Endothelial cell of umbilical vein (primary cell): ENCODE data around the gene AMDHD2.

ENCODE experiments used
- POLR2A ChIP-seq: IDR thresholded peaks from 2 replicates; pipeline ENCODE4 v1.6.1; 2012; ENCODE audit warnings: low read depth, mild to moderate bottlenecking, control low read depth, low read length
- TF ChIP-seq, protein P1 (sequence below), 2 donors: IDR thresholded peaks; 1 replicate in 1 of 2; 2 replicates in 1 of 2; pipeline ENCODE4 v1.5.1; 2011; ENCODE audit warnings: low read length in 2 of 2, mild to moderate bottlenecking in 2 of 2, moderate library complexity in 2 of 2, control low read depth in 1 of 2, inconsistent platforms in 1 of 2, low read depth in 1 of 2; ENCODE audit not compliant: insufficient read depth in 1 of 2; ENCODE audit errors: extremely low read depth in 1 of 2
- TF ChIP-seq, protein P2 (sequence below): IDR thresholded peaks from 2 replicates; pipeline ENCODE4 v1.6.1; 2011; ENCODE audit not compliant: insufficient read depth, insufficient read length

DNA sequence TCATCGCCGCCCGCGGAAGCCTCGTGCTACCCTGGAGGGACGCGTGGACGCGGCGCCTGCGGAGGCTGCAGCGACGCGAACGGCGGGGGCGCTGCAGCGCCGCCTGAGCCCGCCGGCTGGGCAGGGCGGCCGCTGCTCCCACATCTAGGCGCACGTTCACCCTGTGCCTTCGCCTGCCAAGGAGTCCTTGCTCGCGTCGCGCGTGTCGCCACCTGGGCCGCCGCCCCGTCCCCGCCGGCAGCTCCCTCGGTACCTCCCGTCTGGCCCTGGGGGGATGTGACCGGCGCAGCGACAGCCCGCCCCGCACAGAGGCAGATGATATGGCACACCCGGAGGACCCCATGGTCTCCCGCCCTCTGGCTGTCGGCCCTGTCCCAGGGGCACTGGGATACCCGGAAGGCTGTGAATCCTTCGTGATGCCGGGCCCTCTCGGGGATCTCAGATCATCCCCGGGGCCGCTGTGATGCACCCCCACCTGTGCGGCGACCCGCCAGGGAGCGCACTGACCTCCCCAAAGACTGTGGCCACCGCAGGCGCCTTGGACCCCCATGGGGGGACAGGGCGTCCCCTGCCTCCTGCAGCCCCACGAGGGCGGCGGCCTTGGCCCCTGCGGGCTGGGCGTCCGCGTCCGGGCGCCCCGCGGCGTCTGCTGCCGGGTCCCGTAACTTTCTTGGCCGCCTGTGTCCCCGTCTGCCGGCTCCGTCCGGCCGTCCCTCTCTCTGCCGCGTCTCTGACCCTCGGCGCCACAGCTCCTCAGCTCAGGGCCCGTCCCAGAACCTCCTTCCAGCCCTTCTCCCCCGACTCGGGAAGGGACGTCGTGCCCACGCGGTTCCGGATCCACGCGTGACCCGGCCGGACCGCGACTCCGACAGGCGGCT, 45.9 kb upstream of the AMDHD2 start:
- TF ChIP-seq, protein P1, sequence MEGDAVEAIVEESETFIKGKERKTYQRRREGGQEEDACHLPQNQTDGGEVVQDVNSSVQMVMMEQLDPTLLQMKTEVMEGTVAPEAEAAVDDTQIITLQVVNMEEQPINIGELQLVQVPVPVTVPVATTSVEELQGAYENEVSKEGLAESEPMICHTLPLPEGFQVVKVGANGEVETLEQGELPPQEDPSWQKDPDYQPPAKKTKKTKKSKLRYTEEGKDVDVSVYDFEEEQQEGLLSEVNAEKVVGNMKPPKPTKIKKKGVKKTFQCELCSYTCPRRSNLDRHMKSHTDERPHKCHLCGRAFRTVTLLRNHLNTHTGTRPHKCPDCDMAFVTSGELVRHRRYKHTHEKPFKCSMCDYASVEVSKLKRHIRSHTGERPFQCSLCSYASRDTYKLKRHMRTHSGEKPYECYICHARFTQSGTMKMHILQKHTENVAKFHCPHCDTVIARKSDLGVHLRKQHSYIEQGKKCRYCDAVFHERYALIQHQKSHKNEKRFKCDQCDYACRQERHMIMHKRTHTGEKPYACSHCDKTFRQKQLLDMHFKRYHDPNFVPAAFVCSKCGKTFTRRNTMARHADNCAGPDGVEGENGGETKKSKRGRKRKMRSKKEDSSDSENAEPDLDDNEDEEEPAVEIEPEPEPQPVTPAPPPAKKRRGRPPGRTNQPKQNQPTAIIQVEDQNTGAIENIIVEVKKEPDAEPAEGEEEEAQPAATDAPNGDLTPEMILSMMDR (IDR thresholded peaks at IDR 0.05; ENCODE audit: extremely low read depth in 1 of 2, insufficient read depth in 1 of 2, low read depth in 1 of 2, low read length in 2 of 2) = peak; percentile 38 to 45
- TF ChIP-seq POLR2A = no peak
- TF ChIP-seq, protein P2, sequence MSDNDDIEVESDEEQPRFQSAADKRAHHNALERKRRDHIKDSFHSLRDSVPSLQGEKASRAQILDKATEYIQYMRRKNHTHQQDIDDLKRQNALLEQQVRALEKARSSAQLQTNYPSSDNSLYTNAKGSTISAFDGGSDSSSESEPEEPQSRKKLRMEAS = no peak
